PC-3 (cell line): ENCODE data around the gene CDK15.

Source experiments
- EZH2 ChIP-seq: fragments of 300-600 bp; sonication (generic); IDR thresholded peaks from one replicate; pipeline ENCODE4 v1.6.1; 2017; ENCODE audit warnings: antibody characterized with exemption, mild to moderate bottlenecking, low read length; ENCODE audit not compliant: unreplicated experiment
- EZH2phosphoT487 ChIP-seq: fragments of 300-600 bp; sonication (generic); IDR thresholded peaks from 2 replicates; pipeline ENCODE4 v1.6.1; 2018; ENCODE audit warnings: mild to moderate bottlenecking, antibody characterized with exemption, low read length, borderline replicate concordance
- TF ChIP-seq, protein P1 (sequence below): fragments of 300-600 bp; sonication (generic); conservative IDR thresholded peaks from 2 replicates; pipeline ENCODE4 v1.5.1; 2017; ENCODE audit warnings: antibody characterized with exemption, low read depth, mild to moderate bottlenecking, low read length

DNA sequence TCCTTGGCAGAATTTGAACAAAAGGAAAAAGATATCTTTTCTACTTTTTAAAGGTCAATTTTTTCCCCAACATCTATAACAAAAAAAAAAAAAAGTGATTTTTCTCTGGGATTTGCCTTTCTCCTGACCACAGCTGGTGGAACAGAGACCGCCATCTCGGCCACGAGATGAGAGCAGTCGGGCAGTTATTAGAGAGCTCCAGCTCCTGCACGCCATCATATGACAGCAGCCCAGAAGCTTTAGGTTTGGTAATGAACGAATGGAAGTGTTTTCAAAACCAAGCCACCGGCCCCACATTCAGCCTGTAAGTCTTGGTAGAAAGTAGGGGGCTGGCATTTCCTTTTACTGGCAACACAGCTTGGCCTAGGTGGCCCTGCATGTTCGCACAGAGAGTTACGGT is 132.4 kb downstream of the CDK15 start:
- TF ChIP-seq EZH2 (no peak), EZH2phosphoT487 (no peak)
- TF ChIP-seq, protein P1, sequence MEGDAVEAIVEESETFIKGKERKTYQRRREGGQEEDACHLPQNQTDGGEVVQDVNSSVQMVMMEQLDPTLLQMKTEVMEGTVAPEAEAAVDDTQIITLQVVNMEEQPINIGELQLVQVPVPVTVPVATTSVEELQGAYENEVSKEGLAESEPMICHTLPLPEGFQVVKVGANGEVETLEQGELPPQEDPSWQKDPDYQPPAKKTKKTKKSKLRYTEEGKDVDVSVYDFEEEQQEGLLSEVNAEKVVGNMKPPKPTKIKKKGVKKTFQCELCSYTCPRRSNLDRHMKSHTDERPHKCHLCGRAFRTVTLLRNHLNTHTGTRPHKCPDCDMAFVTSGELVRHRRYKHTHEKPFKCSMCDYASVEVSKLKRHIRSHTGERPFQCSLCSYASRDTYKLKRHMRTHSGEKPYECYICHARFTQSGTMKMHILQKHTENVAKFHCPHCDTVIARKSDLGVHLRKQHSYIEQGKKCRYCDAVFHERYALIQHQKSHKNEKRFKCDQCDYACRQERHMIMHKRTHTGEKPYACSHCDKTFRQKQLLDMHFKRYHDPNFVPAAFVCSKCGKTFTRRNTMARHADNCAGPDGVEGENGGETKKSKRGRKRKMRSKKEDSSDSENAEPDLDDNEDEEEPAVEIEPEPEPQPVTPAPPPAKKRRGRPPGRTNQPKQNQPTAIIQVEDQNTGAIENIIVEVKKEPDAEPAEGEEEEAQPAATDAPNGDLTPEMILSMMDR = no peak
